ENCODE measurements around the gene CMSS1.

The CMSS1 gene

DNA sequence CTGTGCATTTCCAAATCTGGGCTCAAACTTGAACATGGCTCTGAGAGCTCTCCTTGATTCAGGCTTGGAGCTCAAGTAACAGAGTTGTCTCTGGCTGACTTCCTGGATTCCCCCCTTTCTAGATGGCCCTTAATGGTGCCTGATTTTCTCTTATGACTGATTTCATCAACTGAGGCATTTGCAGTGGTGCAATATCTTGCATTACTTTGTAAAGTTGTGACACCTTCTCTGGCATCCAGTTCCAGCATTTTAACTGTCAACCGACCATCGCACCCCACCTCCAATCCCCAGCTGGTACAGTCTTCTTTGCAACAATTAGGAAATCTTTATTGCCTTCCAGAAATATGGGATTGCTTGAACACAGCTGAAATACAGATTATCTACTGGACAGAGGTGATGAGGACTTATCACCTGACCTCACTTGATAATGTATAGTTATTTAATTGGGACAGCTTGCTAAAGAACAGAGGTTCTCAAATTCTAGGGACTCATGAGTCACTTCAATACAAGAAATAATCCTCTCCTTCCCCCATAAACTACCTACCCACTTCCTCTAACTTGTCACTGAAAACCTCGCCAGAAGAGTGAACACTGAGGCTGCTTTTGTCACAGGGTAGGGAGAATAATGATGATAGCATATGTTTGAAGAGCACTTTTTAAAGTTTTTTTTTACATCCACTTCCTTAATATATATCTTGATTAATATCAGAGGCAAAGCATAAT lies 254.8 kb downstream of the CMSS1 start:
- no peak for DNase-seq (ENCODE audit: low read depth)
- TF ChIP-seq, protein P1, sequence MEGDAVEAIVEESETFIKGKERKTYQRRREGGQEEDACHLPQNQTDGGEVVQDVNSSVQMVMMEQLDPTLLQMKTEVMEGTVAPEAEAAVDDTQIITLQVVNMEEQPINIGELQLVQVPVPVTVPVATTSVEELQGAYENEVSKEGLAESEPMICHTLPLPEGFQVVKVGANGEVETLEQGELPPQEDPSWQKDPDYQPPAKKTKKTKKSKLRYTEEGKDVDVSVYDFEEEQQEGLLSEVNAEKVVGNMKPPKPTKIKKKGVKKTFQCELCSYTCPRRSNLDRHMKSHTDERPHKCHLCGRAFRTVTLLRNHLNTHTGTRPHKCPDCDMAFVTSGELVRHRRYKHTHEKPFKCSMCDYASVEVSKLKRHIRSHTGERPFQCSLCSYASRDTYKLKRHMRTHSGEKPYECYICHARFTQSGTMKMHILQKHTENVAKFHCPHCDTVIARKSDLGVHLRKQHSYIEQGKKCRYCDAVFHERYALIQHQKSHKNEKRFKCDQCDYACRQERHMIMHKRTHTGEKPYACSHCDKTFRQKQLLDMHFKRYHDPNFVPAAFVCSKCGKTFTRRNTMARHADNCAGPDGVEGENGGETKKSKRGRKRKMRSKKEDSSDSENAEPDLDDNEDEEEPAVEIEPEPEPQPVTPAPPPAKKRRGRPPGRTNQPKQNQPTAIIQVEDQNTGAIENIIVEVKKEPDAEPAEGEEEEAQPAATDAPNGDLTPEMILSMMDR (IDR thresholded peaks at IDR 0.05; ENCODE audit: low read depth, low read length, missing control alignments): no peak
- H3K4me3 ChIP-seq (ENCODE audit: low read depth, low read length): no peak overlapping the region

DNA sequence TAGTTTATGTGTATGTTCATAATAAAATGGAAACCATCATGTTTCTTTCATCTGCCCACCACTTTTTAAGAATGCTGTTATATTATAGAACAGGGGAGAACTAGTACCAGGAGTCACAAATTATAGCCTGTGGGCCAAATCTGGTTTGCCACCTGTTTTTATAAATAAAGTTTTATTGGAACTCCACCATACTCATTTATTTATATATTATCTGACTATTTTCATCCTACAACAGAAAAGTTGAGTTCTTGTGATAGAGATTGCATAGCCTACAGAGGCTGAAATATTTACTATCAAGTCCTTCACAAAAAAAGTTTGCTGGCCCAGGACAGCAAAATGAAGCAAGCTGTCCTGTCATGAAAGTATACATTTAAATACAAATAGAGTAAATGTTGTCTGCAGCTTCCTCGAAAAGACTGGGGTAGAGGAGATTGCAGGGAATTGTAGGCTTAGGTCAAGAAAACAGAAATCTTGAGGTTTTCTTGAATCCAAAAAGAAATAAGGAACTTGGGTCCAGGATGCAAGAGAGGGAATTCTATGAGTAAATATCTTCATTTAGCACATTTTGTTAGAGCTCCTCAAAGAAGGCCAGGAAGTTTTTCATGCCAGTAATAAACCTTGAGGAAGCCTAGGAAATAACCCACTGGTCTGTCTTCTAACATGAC lies 255.5 kb downstream of the CMSS1 start:
- TF ChIP-seq, protein P1 (IDR thresholded peaks at IDR 0.05; ENCODE audit: low read depth, low read length, missing control alignments): no peak
- H3K4me3 ChIP-seq (ENCODE audit: low read depth, low read length): no peak overlapping the region
- DNase-seq (ENCODE audit: low read depth): no peak

DNA sequence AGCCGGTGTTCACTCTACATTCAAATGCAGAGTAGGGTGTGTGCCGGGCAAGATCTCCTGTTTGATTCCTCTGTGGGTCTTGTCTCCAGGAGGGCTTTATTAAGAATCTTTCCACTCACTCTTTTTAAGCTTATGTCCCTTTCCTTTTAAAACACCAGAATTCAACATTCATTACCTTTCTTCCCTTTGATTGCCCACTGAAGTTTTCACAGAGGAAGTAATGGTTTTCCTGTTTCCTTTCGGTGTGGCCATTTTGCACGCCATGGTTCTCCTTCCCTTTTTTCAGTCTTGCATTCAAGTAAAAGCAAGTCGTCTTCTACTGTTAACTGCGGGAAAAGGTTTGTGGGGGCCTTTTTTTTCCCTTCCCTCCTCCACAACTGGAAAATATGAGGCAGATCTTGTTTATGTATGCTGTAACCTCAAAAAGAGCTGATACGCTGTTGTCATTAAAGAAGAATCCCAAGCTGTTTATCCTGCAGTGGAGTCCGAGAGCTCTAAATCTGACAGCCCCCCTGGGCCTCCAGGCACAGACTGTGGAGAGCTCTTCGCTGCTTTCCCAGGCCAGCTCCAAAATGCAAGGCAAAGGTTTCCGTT lies 256.1 kb downstream of the CMSS1 start:
- DNase-seq (ENCODE audit: low read depth): no peak

DNA sequence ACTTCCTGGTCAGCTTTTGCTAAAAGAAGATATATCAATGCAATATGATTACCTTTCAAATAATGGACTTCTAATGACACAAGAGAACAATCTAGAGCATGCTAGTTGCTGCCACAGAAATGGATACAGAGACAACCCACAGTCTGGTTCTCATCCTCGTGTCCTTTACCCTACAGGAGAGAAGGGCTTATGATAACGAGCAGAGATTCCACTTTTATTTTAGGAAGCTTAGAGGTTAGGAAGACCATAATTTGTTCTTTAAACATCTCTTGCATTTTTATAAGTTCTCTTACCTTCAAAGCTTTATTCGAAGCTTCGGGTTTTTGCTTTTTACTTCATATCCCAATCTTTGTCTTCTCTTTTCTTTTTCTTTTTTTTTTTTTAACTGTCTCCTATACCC lies 257.5 kb downstream of the CMSS1 start:
- DNase-seq (ENCODE audit: low read depth): no peak
- TF ChIP-seq, protein P1 (IDR thresholded peaks at IDR 0.05; ENCODE audit: low read depth, low read length, missing control alignments): no peak
- no peak overlapping the region for H3K4me3 ChIP-seq (ENCODE audit: low read depth, low read length)

More for the DNA sequence above, 256.1 kb downstream of the CMSS1 start:
- H3K4me3 ChIP-seq (ENCODE audit: low read depth, low read length): no peak overlapping the region; the same call in 1 of the 2 replicates
- TF ChIP-seq, protein P1 (IDR thresholded peaks at IDR 0.05; ENCODE audit: low read depth, low read length, missing control alignments): no peak

DNA sequence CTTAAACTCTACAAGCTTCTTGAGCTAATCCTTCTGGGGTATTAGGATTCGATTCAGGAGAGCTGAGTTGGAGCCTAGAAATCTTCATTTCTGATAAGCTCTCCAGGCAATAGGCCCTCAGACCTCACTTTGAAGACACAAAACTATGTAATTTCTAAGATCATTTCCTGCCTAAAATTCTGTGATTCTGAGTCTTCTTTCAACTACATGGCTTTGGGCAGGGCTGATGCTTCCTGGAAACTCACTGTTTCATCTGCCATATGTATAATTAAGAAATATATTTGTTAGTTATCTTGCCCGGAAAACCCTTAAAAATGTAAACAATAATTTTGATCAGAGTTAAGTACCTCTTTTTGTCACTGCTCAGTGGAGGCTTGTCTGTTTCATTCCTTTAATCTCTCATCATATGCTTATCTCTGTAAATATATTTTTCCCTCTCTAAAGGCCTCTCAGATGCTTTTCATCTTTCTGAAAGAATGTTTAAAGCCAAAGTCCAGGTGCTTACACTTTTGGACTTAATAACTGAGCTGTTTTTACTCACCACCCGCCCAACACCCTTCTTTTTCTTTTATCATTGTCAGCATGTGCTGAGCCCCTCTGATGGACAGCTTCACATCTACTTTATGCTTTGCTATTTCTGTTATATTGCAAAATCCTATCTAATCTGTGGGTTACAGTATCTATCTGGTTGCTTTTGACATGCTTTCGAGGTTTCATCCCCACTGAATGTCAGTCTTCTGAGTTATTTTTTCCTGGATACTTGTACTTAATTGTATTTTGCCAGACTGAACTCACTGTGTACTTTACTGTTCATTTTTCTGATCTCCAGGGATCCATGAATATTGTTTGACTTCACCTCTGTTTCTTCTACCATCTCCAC lies 258.4 kb downstream of the CMSS1 start:
- TF ChIP-seq, protein P1 (IDR thresholded peaks at IDR 0.05; ENCODE audit: low read depth, low read length, missing control alignments): no peak
- no peak for DNase-seq (ENCODE audit: low read depth)
- no peak overlapping the region for H3K4me3 ChIP-seq (ENCODE audit: low read depth, low read length)

DNA sequence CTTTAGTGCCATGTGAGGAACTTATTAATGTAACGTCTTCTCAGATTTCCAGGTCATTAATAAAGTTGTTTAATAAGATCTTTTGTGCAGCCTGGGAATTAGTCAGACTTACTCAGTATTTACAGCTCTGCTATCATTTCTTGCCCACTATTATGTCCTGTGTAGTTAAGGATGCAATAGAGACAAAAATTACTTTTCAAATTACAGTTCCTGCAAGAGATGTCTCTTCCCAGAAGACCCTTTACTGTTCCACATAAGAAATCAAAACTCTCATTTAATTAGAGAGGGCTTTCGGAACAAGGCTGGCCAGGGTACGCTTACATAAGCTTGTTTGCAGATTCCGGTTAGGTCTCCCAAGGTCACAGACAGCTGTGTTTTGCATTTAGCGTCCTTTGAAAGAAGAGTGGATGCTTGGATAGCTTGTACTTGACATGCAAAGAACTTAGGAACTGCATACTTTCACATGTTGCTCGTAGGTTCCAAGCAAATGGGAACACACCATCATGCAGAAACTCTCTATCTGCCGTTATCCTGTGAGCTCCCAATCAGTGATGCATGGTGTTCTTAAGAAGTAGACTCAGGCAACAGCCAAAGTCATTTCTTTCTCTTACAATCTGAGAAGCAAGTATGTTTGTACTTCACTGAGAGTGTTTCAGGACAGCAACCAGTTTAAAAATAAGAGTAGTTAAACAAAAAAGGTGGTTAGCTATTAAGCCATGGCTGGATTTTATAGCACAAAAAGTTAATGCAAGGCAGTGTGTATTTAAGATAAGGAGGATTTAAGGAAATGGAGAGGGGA lies 259.3 kb downstream of the CMSS1 start:
- TF ChIP-seq, protein P1 (IDR thresholded peaks at IDR 0.05; ENCODE audit: low read depth, low read length, missing control alignments): no peak
- no peak for DNase-seq (ENCODE audit: low read depth)
- no peak overlapping the region for H3K4me3 ChIP-seq (ENCODE audit: low read depth, low read length)
